ENCODE measurements around the gene TENM4.

The TENM4 gene

GRCh38 chr11:78806214-78807004, 634.4 kb downstream of the TENM4 start:
- DNase-seq (ENCODE audit: low read depth in 1 of 2, low spot score in 1 of 2), result no peak
- TF ChIP-seq JUND (IDR thresholded peaks at IDR 0.05; ENCODE audit: low read depth), result no peak
- in situ Hi-C loops (cut with HindIII; ENCODE audit: low pct_unique_long_range_greater_than_20kb, low sequenced_read_pairs), result no loop called here

GRCh38 chr11:78804991-78805390, 635.8 kb downstream of the TENM4 start:
- DNase-seq (ENCODE audit: low read depth in 1 of 2, low spot score in 1 of 2), result no peak
- in situ Hi-C loops (cut with HindIII; ENCODE audit: low pct_unique_long_range_greater_than_20kb, low sequenced_read_pairs), result no loop called here
- no peak for TF ChIP-seq JUND (IDR thresholded peaks at IDR 0.05; ENCODE audit: low read depth)

DNA sequence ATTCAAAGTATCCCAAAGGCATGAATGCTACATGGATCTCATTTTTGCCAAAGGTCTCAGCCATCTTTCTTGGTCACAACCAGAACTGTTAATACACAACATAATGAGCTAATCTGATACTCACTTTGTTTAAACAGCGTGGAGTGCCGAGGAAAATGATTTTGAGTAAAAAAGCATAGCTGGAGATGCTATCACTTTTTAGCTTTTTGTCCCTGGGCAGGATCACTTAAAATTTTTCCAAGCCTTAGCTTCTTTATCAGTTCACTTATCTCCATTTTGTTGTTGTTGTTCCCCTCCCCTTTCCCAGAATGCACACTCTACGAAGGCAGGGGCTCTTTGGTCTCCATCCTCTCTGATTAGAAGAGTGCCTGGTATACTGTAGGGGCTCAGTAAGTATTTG, 636.8 kb downstream of the TENM4 start:
- in situ Hi-C loops (cut with HindIII; ENCODE audit: low pct_unique_long_range_greater_than_20kb, low sequenced_read_pairs), result no loop called here
- no peak for DNase-seq (ENCODE audit: low read depth in 1 of 2, low spot score in 1 of 2)
- TF ChIP-seq JUND (IDR thresholded peaks at IDR 0.05; ENCODE audit: low read depth), result no peak

DNA sequence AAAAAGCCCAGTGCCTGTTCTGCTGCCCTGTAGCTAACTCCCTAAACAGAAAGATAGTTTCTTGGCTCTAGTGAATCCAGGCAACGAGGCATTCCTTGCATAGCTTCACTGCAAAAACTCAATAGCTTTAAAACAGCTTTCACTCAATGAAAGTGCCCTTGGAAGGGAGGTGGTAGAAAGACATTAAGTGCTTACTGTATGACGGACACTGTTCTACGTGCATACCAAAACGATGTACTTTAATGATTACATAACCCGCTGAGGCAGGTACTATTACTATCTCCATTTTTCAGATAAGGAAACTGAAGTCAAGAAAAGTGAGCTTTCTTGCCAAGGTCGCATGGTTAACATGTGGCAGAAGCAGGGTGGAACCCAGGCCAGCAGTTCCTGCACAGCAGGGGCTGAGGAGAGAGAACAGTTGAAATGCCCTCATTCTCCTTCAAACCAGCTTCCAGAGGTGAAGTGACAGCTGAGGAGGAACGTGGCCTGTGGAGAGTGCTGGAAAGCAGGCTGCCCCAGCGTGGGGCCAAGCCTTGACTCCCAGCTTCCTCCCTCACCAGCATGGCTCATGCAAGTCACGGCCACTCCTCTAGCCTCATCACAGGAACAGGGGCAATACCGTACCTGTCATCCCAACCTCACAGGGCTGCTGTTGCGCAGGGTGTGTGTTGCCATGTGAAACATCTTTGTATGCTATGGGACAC, 638.6 kb downstream of the TENM4 start:
- in situ Hi-C loops (cut with HindIII; ENCODE audit: low pct_unique_long_range_greater_than_20kb, low sequenced_read_pairs), result no loop called here
- DNase-seq (ENCODE audit: low read depth in 1 of 2, low spot score in 1 of 2), result peak in 1 of 2 experiments; percentile 52
- no peak for TF ChIP-seq JUND (IDR thresholded peaks at IDR 0.05; ENCODE audit: low read depth)

DNA sequence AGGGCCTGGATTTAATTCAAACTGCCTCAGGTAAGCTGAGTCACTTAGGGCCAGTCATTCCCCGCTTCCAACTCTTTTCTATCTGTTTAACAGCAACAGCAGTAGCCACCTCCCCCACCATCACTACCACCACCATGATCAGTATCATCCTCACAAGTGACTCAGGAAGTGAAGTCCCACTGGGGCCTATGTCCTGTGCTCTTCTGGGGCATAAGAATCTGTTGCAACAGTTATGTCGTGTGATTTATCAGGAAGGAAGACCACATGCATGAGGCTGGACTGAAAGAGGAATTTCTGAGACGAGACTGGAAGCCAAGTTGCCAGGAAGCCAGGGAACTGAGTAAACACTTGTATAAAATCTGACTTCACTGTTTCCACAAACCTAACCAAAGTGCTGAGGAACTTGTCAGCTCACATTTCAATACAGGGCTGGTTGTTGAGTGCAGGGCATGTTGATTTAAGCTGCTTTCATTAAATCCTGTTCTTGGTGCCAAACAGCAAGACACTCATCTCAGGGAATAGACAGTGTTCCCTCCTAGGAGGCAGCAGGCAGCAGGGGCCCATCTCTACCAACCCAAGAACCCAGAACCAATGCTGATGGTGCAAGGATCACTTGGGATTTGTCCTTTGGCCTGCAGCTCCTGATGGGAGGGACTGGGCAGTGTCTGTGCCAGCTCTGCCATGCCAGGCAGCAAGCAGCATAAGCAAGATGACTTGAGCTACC, 639.5 kb downstream of the TENM4 start:
- peak; percentile 60 to 94 for DNase-seq (ENCODE audit: low read depth in 1 of 2, low spot score in 1 of 2)
- in situ Hi-C loops (cut with HindIII; ENCODE audit: low pct_unique_long_range_greater_than_20kb, low sequenced_read_pairs), result no loop called here
- peak; percentile 53; the same call in 1 of the 2 replicates for TF ChIP-seq JUND (IDR thresholded peaks at IDR 0.05; ENCODE audit: low read depth)

DNA sequence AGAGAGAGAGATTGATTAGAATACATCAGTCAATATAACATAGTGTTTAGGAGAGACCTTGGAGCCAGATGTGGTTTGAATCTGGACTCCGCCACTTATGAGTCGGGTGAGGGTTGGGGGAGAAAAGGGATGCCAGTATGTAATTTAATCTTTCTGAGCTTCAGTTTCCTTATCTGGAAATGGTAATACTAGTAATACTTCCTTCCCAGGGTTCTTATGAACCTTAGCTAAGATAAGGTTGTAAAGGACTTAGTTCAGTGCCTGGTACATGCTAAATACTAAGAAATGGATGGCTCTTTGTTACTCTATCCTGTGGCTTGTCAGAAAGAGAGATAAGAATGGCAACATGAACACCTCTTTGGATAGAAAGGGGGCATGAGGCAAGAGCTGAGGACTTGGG, 640.1 kb downstream of the TENM4 start:
- DNase-seq (ENCODE audit: low read depth in 1 of 2, low spot score in 1 of 2), result no peak
- in situ Hi-C loops (cut with HindIII; ENCODE audit: low pct_unique_long_range_greater_than_20kb, low sequenced_read_pairs), result no loop called here
- no peak for TF ChIP-seq JUND (IDR thresholded peaks at IDR 0.05; ENCODE audit: low read depth)

DNA sequence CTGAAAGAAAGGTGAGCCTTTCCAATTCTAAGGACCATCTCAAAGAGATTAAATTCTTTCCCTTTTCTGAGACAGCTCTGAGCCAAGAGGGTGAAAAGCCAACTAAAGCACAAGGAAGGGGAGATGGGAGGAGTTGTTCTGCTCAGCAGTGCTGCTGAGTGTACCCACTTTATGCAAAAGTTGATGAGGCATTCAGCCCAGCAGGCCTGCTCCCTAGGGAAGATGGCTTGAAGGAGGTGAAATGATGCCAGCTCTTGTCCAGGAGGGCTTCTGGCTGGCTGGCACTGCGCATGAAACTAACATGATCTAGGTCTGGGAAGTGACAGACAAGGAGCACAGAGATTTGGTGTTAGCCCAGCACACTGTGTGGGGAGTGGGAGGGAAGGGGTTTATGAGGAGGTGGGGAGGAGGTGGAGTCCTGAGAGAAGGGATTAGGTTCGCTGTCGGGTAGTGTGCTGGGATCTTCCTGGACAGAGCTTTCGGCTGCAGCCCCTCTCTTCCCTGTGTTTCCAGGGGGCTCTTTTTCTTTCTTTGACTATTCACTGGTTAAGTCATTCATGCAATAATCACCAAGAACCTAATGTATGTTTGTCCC, 640.6 kb downstream of the TENM4 start:
- no peak for DNase-seq (ENCODE audit: low read depth in 1 of 2, low spot score in 1 of 2)
- TF ChIP-seq JUND (IDR thresholded peaks at IDR 0.05; ENCODE audit: low read depth), result no peak
- in situ Hi-C loops (cut with HindIII; ENCODE audit: low pct_unique_long_range_greater_than_20kb, low sequenced_read_pairs), result no loop called here

- DNase-seq (ENCODE audit: low read depth in 1 of 2, low spot score in 1 of 2), result peak in 1 of 2 experiments; percentile 82
- in situ Hi-C loops (cut with HindIII; ENCODE audit: low pct_unique_long_range_greater_than_20kb, low sequenced_read_pairs), result no loop called here
- TF ChIP-seq JUND (IDR thresholded peaks at IDR 0.05; ENCODE audit: low read depth), result no peak
Observed at GRCh38 chr11:78798663-78799062, 642.2 kb downstream of the TENM4 start.

- TF ChIP-seq JUND (IDR thresholded peaks at IDR 0.05; ENCODE audit: low read depth), result no peak
- DNase-seq (ENCODE audit: low read depth in 1 of 2, low spot score in 1 of 2), result no peak
- in situ Hi-C loops (cut with HindIII; ENCODE audit: low pct_unique_long_range_greater_than_20kb, low sequenced_read_pairs), result no loop called here
Observed at GRCh38 chr11:78797559-78797958, 643.3 kb downstream of the TENM4 start.

GRCh38 chr11:78796956-78797355, 643.9 kb downstream of the TENM4 start:
- in situ Hi-C loops (cut with HindIII; ENCODE audit: low pct_unique_long_range_greater_than_20kb, low sequenced_read_pairs), result no loop called here
- peak in 1 of 2 experiments; percentile 27 for DNase-seq (ENCODE audit: low read depth in 1 of 2, low spot score in 1 of 2)
- TF ChIP-seq JUND (IDR thresholded peaks at IDR 0.05; ENCODE audit: low read depth), result no peak

DNA sequence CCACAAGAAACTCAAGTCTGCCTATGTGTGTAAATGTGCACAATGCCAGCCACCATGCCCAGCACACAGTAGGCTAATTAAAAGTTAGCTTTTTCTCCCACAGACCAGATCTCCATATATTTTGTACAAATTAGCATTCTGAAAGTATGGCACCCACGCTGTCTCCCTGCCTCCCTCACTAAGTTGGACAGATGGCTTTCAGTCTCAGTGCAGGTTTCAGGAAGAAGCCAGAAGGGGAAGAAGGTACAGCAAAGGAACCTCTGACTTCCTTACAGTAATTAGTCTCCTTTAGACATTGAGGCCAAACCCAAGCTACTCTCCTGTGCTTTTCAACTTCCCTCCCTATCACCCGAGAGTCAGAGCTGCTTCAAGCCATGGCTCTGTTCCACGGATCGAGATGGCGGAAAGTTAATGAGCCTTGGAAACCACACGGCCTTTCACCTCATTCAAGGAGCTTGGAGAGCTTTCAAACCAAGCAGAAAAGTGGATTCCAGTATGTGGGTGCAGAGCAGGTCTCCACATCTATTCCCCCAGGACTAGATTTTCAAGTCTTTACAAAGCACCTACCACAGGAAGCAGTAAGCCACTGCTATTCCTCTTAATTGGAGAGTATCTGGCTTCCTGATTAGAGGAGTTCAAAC, 645.1 kb downstream of the TENM4 start:
- no peak for DNase-seq (ENCODE audit: low read depth in 1 of 2, low spot score in 1 of 2)
- in situ Hi-C loops (cut with HindIII; ENCODE audit: low pct_unique_long_range_greater_than_20kb, low sequenced_read_pairs), result no loop called here
- TF ChIP-seq JUND (IDR thresholded peaks at IDR 0.05; ENCODE audit: low read depth), result no peak

DNA sequence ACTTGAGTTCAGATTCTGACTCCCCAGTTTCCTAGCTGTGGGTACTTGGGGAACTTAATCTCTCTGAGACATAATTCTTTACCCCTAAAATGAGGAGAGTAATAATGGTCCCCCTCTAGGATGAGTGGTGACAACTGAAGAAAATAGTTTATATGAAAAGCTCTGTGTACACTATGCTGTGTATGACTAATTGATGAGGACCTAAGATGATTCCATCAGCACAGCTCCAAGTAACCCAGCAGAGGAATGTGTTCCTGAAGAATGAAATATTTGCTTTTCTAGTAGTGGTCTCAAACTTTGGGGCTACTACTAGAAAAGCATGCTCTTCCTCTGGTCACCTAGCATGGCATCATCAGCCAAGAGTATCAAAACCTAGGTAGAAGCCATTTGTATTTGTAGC, 648.9 kb downstream of the TENM4 start:
- no peak for DNase-seq (ENCODE audit: low read depth in 1 of 2, low spot score in 1 of 2)
- TF ChIP-seq JUND (IDR thresholded peaks at IDR 0.05; ENCODE audit: low read depth), result no peak
- in situ Hi-C loops (cut with HindIII; ENCODE audit: low pct_unique_long_range_greater_than_20kb, low sequenced_read_pairs), result no loop called here

Data from T47D (cell line).